CD4-positive, alpha-beta T cell treated with Interleukin-6 at 100 ng/mL for 8 hours (primary cell): ENCODE results near the gene HMGCS2.
"Not testable (repeated sequence)": the region's sequence is repeated elsewhere in the genome, so short reads cannot be mapped to it uniquely, and the experiment has no call there.

Source experiments
- DNase-seq: peaks from one replicate; pipeline ENCODE4 v3.0.0-alpha.2; 2020; ENCODE audit warnings: mixed read lengths, low spot score

The HMGCS2 gene

DNA sequence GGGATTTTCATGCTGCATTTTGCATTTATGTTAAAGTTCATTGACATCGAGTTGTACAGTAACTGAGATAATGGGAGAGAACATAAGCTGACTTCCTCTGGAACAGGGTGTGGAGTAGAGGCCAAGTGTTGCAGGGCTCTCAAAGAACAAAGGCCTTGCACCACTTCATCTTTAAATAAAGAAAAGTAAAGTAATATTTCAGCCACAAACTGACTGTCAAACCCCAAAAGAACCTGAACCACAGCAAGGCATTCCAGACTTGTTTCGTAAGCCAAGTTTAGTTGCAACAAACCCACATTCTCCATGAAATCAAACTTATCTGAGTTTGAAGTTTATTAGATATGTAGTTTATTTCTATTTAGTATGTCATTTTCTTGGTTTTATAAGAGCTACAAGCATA is 19.1 kb upstream of the HMGCS2 start:
- DNase-seq: no peak

DNA sequence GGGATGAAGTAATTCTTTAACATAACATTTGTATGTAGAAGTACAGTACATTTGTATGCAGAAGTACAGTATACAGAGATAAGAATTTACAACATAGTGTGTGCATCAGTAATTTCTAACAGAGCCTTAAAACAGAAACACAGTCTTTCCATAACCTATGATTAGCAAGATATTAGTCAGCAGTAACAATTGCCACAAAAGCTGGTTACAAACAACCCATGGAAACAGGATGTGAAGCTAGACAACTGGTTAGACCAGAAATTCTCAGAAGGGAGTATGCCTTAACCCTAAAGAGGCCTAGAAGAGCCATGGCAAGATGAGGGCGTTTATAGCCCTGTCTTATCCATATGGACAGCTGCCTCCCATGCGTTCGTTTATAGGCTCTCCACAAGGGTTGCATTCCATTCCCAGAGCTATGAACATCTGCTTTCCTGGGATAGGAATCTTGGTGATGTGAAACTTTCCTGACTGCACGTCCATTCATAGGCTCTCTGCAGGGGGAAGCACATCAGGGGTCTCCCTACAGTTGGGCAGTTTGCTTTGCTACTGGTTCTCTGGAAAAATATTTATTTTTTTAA is 17.9 kb upstream of the HMGCS2 start:
- not testable (repeated sequence) for DNase-seq

DNA sequence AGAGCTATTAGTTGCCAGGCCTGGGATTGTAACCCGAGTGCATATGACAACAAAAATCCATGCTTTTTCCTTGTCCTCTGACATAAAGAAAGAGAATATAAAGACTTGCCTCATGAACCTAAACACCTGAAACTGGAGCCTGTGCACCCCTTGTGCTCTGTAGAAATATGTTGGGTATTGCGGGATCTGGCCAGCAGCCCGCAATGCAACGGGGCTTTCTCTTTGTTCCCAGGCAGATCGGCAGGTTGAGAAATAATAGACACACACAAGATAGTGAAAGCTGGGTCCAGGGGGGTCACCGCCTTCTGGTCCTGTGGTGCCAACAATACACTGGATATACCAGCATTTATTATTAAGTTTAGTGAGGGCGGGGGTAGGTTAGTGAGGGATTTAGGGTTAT is 17.3 kb upstream of the HMGCS2 start:
- DNase-seq: not testable (repeated sequence)

DNA sequence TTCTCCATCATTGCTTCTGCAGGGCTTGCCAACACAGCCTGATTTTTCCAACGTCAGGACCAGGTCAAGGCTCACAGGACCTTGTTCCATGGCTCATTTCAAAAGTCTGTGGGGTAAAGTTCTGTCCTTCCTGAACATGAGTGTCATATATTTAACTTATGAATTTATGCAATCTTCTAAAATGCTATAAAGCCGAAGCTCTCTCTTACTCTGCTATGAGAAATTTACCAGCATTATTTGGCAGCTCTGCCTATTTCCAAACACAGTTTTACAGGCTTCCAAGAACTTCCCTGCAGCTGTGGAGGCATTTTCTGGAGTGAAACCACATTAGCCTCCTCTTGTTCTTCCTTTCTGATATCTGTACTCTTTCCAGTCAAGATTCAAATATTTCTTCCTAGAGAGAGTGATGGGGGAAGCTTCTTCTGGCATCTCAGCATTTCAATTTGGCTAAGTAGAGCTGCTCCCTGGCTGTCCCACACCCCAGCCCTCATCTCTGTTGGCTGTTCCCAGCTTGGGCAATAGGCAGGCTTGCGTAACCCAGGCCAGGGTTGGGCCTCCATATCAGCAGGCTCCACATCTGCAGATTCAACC is 15.6 kb upstream of the HMGCS2 start:
- DNase-seq: no peak

DNA sequence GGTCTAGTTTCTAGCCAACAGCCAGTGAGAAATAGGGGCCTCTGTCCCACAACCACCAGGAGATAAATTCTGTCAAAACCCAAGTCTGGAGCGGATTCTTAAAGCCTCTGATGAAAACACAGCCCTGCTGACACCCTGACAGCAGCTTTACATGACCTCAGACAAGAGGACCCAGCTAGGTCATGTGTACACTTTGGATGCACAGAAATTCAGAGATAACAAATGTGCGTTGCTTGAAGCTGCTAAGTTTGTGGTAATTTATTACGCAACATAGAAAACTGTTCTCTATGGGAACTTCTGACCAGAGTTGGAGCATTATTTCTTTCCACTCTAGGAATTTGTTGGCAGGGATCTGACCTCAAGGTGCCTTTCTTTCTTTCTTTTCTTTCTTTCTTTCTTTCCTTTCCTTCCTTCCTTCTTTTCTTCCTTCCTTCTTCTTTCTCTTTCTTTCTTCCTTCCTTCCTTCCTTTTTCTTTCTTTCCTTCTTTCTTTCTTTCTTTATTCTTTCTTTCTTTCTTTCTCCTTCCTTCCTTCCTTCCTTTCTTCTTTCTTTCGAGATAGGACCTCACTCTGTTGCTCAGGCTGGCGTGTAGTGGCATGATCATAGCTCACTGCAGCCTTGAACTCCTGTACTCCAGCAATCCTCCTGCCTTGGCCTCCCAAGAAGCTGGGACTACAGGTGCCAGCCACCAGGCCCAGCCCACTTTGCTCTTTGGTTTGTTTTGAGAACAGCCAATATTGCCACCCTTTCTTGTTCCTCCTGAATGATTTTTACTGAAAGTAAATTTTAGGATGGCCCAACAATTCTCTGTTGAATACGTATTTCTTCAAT is 14.9 kb upstream of the HMGCS2 start:
- DNase-seq: no peak

DNA sequence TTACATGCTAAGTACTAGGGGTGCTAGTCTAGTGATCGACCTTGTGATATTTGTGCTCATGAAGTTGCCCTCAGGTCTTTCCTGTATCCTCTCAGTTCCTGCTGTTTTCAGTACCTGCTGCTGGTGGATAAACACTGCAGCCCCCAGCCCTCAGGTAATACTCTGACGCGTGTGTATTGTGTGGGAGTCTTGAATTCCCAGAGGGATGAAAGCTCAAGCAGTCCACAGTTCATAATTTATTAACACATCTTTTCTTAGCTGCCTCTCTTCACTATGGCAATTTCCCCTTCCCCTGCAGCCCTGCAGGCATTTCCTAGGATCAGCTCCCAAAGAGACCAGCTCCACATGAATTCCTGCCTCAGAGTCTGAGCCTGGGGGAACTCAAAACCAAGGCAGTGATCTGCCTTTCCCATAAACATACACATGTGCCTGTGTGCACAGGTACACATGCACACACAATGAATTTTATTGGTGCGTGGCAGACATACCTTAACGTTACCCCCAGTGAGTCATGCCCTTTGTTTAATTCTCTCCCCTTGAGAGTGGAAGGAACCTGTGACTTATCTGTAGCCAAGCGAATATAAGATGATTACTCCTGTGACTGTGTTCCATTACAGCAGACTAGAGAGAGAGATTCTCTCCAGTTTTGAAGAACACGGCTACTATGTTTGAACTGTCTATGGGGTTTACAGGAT is 14.1 kb upstream of the HMGCS2 start:
- no peak for DNase-seq

DNA sequence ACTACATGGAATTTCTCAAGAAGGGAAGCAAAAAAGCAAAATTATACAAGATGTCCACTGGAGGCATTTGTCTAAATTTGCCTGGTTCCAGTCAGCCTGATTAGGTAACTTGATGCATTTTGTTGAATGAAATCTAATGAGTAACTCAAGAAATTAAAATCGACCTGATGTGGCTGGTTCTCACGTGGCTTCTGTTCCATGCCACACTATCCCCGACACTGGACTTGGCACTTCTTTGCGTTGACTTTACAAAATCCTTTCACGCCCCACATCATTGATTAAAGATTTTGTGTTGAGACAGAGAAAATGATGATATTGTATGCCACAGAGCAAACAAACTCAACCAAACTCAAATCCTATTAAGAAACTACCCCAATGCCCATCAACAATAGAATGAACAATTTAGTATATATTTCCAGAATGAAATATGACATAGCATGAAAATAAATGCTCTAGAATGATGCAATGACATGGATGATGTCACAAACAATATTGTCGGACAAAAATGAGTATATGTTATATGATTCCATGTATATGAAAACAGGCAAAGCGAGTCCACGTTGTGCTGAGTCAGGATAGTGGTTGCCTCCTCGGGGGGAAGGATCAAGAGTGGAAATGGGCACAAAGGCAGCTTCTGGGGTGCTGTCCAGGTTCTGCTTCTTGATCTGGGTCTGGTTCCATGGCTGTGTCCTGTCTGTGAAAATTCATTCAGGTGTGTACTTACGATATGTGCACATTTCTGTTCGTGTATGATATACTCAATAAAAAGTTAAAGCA is 12.9 kb upstream of the HMGCS2 start:
- no peak for DNase-seq

DNA sequence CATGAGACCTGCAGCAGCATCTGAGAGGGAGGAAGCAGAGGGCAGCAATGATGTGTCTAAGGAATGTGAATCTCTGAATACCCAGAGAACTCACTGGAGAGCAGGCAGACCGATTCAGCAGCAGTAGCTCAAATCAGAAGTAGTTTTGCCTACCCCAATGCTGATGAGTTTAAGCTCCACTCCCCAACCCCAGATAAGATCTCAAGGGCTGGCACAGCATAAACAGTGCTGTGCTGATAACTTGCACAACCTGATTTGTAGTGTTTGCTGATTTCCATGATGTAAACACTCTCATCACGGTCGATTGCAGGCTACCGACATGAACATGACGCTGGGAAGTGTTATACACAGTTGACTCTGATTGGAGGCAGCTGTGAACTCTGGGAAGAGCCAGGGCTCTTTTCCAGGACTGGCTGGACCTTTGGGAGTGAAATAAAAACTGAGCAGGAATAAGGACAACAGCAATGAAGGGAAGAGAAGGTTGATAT is 11.2 kb upstream of the HMGCS2 start:
- DNase-seq: no peak

DNA sequence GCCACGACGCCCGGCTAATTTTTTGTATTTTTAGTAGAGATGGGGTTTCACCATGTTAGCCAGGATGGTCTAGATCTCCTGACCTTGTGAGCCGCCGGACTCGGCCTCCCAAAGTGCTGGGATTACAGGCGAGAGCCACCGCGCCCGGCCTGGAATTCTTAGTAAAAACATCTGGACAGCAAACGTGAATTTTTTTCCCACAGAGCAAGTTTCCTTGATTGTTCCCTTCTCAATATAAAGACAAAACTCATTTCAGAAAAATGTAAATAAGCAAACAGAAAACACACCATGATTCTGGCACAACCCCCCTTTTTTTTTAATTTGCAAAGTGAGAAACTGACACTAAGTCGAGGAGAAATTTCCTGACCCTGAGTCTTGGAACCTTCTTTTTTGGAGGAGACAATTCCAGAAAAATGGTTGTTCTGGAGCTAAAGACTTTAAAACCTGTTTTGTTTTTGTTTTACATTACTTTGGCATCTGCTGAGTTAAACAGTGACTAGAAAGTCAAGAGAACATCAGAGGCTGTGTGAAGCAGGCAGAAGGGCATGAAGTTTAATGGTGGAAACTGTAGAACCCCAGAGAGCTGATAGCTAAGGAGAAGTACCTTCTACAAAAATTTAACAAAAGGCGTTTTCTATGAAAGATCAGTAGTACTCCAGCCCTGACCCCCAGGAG is 10.3 kb upstream of the HMGCS2 start:
- DNase-seq: no peak

DNA sequence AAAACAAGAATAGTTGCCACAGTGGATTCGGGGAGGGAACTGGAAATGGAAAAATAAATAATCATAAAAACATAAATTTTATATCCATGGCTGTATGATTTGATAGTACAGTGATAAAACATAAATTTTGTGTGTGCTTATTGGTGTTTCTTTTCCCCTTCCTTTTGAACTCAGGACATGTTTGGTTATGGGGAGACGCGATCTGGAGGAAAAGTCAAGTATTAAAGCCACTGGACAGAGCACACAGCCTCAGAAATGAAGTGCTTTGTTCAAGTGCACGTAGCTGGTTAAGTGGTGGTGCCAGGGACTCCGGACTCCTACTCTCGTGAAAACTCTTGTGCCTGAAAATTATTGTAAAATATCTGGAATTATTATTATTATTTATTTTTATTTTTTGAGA is 9.7 kb upstream of the HMGCS2 start:
- DNase-seq: no peak

DNA sequence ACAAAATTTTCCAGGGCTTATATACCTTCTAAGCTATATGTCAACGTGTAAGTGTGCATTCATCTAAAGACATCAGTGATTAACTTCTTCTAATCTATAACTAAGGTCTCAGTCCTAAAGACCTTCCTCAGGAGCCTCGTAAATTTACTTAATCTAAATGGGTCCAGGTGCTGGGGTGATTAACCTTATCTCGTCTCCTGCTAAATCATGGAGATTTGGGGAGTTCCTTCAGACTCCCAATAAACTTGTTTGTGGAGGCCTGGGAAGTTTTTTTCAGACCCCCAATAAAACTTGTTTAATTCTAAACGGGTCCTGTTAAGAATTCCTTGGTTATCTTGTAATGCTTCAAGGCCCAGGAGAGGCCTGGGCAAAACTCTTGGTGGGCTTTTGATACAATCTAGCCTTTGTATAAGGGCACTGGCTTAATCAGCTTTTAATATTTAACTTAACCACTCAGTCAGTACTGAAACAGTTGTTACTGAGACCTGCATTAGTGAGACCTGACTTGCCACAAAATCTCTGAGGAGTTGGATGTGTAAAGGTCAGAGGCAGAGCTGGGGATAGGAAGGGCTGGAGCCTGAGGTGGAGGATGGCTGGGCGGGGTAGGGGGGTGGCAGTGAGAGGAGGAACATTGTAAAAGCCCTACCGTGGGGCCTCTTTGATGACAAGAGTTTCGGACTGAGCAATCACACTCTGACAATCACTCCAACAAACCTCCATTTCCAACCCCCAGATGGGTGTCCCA is 6.2 kb upstream of the HMGCS2 start:
- no peak for DNase-seq

DNA sequence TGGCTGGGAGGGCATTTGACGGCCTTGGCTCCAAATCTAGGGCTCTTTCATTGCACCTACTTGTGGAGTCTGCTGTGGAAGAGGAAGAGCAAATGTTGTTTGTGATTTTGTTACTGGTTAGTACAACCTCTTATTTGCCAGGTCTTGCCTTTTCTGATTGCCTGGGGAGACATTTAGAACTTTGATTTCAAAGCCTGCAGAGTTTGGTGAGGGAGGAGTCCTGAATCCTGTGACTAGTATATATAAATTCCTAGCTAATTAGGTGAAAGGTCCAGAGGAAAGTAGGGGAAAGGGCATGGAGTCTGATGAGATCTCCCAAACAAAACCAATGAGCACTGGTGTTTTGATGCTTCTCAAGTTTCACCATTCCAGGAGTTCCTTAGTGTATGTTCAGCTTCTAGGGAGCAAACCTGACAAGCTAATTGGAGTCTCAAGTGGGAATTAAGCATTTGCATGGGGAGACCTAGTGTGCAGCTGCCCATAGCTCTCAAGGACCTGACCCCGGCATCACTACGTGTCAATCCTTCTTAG is 5.1 kb upstream of the HMGCS2 start:
- DNase-seq: no peak

DNA sequence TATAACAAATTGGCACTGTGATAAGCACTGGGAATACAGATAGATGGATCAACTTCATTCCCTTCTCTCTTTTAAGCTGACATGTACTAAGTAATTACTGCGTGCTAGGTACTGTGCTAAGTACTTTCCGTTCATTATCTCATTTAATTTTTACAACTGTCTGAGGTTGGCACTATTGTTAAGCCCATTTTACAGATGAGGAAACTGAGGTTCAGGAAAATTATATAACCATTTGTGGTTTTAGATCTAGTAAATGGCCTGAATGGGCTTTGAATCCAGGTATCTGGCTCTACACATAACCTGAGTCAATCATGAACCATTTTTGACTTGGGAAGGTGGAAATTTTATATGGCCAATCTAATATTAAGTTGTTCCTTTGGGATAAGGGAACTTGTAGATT is 3.6 kb upstream of the HMGCS2 start:
- no peak for DNase-seq

DNA sequence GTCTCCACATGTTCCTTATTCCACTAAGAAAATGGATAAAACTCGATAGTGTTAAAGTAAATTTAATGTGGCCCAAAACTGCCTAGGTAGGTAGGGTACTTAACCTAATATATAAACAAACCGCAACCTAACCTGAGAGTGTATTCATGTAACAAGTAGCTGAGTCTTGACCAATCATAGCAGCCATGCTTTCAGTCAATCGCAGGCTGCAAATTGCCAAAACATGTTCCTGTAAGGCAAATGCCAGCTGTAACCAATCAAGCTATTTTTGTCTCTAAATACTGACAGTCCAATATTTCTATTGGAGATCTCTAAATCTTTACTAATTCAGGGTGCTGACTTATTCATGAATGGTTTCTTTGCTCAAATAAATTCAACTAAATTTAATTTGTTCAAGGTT is 3.1 kb upstream of the HMGCS2 start:
- no peak for DNase-seq

DNA sequence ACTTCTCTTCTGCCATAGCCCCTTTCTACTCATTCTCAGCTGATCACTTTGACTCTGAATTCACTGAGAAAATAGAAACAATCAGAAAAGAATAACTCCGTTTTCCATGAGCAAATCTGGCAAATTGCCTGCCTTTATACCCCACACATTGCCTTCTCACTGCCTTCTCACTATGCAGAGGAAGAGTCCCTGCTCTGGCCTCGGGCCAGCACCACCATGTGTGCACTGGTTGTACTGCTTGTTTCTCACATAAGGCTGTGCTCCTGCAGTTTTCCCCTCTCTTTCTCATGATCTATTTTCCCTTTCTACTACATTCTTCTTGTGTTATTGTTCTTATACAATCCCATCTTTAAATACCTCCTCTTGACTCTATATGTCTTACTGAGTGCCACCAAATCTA is 2.3 kb upstream of the HMGCS2 start:
- DNase-seq: no peak

DNA sequence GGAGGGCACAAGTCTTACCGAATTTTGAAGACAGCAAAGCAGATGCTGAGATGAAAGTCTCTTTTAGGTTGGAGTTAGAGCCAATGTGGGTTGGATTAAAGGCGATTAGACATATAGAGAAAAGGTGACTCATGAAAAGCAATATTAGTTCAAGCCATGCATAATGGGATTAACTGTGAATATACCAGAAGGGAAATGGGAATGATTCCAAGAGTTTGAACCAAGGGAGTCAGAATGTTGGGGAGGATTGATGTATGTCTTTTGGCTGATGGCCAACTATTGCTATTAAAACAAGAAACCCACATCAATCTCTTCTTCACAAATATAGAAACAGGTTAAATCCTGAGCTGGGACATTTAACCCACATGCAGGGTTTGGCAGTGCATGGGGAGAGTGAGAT is 1.2 kb downstream of the HMGCS2 start:
- no peak for DNase-seq

DNA sequence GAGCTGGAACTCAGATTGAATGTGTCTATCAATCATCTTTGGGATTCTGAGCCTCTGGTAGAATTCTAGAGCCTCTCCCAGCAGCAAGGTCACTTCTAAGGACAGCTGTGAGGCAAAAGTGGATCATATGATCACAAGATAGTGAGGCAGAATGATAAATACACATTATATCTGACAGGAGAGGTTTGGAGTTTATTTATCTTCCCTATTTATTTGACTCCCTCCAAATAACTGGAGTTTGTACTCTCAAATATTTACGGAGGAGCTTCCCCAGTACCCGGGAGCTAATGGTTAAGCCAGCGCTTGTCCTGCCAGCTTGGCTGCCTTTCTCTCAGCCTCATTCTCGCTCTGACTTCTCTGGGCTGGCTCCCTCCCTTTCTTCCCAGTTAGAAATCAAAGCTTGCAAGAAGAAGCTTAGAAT is 2.3 kb downstream of the HMGCS2 start:
- DNase-seq: no peak

DNA sequence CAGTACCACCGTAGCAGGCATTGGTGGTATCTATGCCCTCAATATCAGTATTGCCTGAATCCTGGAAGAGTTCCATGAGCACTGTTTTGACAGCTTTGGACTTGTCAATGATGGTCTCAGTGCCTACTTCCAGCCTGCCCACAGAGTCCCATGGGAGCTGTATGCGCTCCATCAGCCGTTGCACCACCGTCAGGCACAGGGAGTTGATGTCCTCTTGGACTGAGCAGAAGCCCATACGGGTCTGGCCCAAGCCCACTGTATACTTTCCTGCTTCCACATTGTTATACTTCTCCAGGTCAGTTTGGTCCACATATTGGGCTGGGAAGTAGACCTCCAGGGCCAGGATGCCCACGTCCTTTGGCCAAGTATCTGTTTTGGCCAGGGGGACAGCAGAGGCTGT is 4.5 kb downstream of the HMGCS2 start:
- no peak for DNase-seq

DNA sequence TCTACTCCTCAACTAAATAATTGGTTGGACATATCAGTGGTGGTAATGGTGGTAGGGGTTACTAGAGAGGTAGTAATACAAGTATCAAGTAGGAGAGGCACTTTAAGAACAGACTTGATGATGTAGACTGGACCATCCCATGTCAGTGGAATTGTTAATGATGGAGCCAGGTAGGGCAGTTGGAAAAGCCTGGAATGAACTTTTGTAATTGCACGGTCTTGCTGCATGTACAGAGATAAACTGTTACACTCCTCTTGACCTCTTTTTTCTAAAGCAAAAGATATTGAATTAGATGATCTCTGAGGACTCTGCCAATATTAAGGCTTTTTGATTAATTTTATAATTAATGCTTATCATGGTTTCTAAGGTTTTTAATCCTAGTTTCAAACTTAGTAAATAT is 5.8 kb downstream of the HMGCS2 start:
- DNase-seq: no peak

DNA sequence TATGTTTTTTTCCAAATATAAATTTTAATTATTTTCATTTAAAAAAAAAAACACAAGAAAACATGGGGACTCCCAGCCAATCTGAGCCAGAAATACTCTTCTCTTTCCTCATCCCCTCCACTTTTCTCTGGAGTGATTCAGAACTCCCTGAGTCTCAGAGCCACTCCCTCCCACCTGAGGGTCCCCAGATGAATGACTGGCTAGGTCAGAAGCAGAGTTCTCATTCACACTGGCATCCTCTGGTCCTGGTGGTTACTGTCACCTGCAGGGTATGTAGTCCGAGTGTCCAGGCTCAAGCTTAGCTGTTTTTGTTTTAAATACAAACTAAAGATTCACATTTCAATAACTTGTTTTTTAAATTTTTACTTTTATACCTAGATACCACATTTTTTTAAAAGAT is 6.3 kb downstream of the HMGCS2 start:
- DNase-seq: no peak
